HG02642 (cell line): ENCODE data around the gene ASPHD2.
A peak's percentile ranks its signal among the peaks of the same experiment; 100 is the strongest.
"Not testable (repeated sequence)": the region's sequence is repeated elsewhere in the genome, so short reads cannot be mapped to it uniquely, and the experiment has no call there.

Experiments used
- ATAC-seq: cut with Tn5 transposase; IDR thresholded peaks from one replicate; pipeline ENCODE4 v1.9.1; 2021; ENCODE audit warnings: mild to moderate bottlenecking; ENCODE audit not compliant: unreplicated experiment, poor library complexity

The ASPHD2 gene

GRCh38 chr22:26414347-26414746, 14.7 kb upstream of the ASPHD2 start:
- no peak for ATAC-seq

- no peak for ATAC-seq
These were observed 12.8 kb upstream of the ASPHD2 start for GRCh38 chr22:26416256-26416655.

- no peak for ATAC-seq
These were observed 12.3 kb upstream of the ASPHD2 start for GRCh38 chr22:26416670-26417276.

- no peak for ATAC-seq
These were observed 11.7 kb upstream of the ASPHD2 start for GRCh38 chr22:26417406-26417805.

- no peak for ATAC-seq
These were observed 10.4 kb upstream of the ASPHD2 start for GRCh38 chr22:26418620-26419019.

- no peak for ATAC-seq
These were observed 2.1 kb upstream of the ASPHD2 start for GRCh38 chr22:26426924-26427323.

GRCh38 chr22:26429458-26430286, 612 bp downstream of the ASPHD2 start:
- ATAC-seq, result peak; percentile 11

- ATAC-seq, result no peak
These were observed 1.5 kb downstream of the ASPHD2 start for GRCh38 chr22:26430600-26430999.

- ATAC-seq, result no peak
These were observed 2.4 kb downstream of the ASPHD2 start for GRCh38 chr22:26431261-26431995.

- no peak for ATAC-seq
These were observed 3.7 kb downstream of the ASPHD2 start for GRCh38 chr22:26432619-26433311.

GRCh38 chr22:26433805-26434204, 4.7 kb downstream of the ASPHD2 start:
- ATAC-seq, result no peak

GRCh38 chr22:26435327-26436093, 6.5 kb downstream of the ASPHD2 start:
- ATAC-seq, result no peak

GRCh38 chr22:26436903-26437515, 7.9 kb downstream of the ASPHD2 start:
- ATAC-seq, result no peak

GRCh38 chr22:26437694-26438392, 8.8 kb downstream of the ASPHD2 start:
- no peak for ATAC-seq

GRCh38 chr22:26438776-26439175, 9.7 kb downstream of the ASPHD2 start:
- not testable (repeated sequence) for ATAC-seq

- ATAC-seq, result no peak
These were observed 10.5 kb downstream of the ASPHD2 start for GRCh38 chr22:26439559-26439958.

- ATAC-seq, result no peak
These were observed 13.2 kb downstream of the ASPHD2 start for GRCh38 chr22:26442086-26442756.
